Heart left ventricle (tissue), 13 donors: ENCODE results near the gene BMPR1B.

Experiments
- POLR2A ChIP-seq, 2 donors: fragments of 450-650 bp; IDR thresholded peaks; one replicate each; pipeline ENCODE4 v1.6.1; 2017; ENCODE audit warnings: antibody characterized with exemption in 2 of 2, mild to moderate bottlenecking in 2 of 2, moderate library complexity in 2 of 2
- TF ChIP-seq, protein P1 (sequence below), 12 donors: fragments of 200-600 bp; sonication (generic) in 4 of 12; IDR thresholded peaks; one replicate each; pipeline versions ENCODE4 v1.5.0 to v1.8.0; 2018 to 2022; ENCODE audit warnings: antibody characterized with exemption in 12 of 12, mild to moderate bottlenecking in 5 of 12
- donor health status: ischemic (EF 13 %, LVEDD 7.1; RV severe dilation, severe dysfunction).
- donor health status: DM: no; HTN: yes; CAD: no.
- donor health status: DM: no; HTN: no; CAD: no.
- donor health status: ischemic (EF 25% LVEDD 6.9; RV normal size, moderate dysfunction).
- donor health status: ischemic (EF 25% LVEDD 5.7; RV mildly dilated, moderate dysfunction).
- donor health status: ischemic (EF 35%, LVEDD 5.7; RV mildly dilated, moderate dysfunction).
- donor health status: nonischemic (EF 11% LVEDD 7.7; RV severe dilation, severe dysfunction).
- donor health status: DM: yes; HTN: yes; CAD: no.
- donor health status: PGD.
- donor health status: ischemic (EF 29% LVEDD 5.4; RV normal size, mild dysfunction).
- donor health status: nonischemic (EF 23%, LVEDD 6.1; RV moderate dilation, normal function).

DNA sequence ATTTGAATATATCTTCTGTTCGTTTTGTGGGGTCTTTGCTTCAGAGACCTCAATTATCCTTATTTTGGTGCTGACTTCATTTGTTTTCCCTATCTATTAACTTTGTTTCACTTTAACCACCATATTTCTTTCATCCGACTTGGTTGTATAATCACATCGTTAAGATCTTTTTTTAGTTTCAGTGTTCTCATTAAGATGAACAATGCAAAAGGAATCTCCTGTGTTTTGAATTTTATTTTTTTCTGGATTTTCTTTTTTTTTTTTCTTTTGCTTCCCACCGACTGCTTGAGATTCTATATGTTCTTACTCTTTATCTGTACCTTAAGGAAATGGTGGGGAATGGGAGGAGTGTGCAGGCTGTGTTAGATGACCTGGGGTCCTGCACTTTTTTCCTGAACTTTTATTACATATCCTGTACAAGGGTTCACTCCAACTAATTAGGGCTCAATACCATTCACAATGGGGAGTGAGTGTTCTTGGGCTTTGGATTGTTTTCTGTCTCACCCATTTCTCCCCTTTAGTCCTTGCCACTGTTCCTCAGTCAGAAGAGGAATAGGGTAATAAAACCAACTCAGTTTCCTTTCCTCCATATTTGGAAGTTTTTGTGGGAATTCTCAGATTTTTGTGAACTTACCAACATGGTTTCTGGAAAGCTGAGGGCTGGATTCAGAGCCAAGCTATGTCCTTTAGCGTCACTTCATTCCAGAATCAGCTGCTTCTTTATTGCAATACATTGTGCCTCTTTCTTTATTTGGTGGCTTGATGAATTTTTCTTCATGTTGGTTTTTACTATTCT, 43.2 kb upstream of the BMPR1B start:
- TF ChIP-seq, protein P1, sequence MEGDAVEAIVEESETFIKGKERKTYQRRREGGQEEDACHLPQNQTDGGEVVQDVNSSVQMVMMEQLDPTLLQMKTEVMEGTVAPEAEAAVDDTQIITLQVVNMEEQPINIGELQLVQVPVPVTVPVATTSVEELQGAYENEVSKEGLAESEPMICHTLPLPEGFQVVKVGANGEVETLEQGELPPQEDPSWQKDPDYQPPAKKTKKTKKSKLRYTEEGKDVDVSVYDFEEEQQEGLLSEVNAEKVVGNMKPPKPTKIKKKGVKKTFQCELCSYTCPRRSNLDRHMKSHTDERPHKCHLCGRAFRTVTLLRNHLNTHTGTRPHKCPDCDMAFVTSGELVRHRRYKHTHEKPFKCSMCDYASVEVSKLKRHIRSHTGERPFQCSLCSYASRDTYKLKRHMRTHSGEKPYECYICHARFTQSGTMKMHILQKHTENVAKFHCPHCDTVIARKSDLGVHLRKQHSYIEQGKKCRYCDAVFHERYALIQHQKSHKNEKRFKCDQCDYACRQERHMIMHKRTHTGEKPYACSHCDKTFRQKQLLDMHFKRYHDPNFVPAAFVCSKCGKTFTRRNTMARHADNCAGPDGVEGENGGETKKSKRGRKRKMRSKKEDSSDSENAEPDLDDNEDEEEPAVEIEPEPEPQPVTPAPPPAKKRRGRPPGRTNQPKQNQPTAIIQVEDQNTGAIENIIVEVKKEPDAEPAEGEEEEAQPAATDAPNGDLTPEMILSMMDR (IDR thresholded peaks at IDR 0.05), result no peak
- no peak for TF ChIP-seq POLR2A (IDR thresholded peaks at IDR 0.05)
